A673 (cell line): ENCODE data around the gene STMN3.
"Not testable (repeated sequence)": the region's sequence is repeated elsewhere in the genome, so short reads cannot be mapped to it uniquely, and the experiment has no call there.

Experiments used
- CTCF ChIP-seq: fragments of 300-800, 200-600 bp; sonication (generic); conservative IDR thresholded peaks from 2 replicates; pipeline ENCODE4 v1.5.1; 2017; ENCODE audit warnings: low read depth, mild to moderate bottlenecking, antibody characterized with exemption, low read length, moderate library complexity, mixed read lengths
- EZH2 ChIP-seq: fragments of 200-600 bp; sonication (generic); IDR thresholded peaks from 2 replicates; pipeline ENCODE4 v1.6.1; 2017; ENCODE audit warnings: borderline replicate concordance, low read depth, mild to moderate bottlenecking, mixed read lengths, antibody characterized with exemption, low read length; ENCODE audit not compliant: poor library complexity, severe bottlenecking

- not testable (repeated sequence) for TF ChIP-seq CTCF, EZH2
These were observed 21.8 kb downstream of the STMN3 start for GRCh38 chr20:63631426-63631825.
